GM12878 (cell line): ENCODE measurements around the gene SEZ6L2. TPM values are rescaled to one million over a fixed set of nuclear protein-coding genes. Genes with fewer than 3 reads are reported as not detected.

Experiments used
- ATAC-seq: fragments of 200-7000 bp; cut with Tn5 transposase; 3 replicates; pipeline ENCODE4 v1.9.1; 2020; ENCODE audit warnings: mild to moderate bottlenecking, moderate library complexity
- BruUV-seq: library from RNA; stranded (reverse); fragments of 400-500 nt; replicated peaks from 2 replicates; lab custom pipeline; 2021; lab: Mats Ljungman, UMichigan
- CTCF ChIA-PET: fragments of 300-600 bp; sonication (Branson Sonifier 250); formaldehyde crosslinking; extraction: SDS; loops from one replicate; lab custom pipeline; 2021; ENCODE audit warnings: inconsistent platforms; lab: Yijun Ruan, JAX
- POLR2A ChIA-PET: fragments of 350-600 bp; formaldehyde crosslinking; extraction: SDS; loops from one replicate; lab custom pipeline; 2021; ENCODE audit warnings: inconsistent platforms; lab: Charles Lee
- RAD21 ChIA-PET: fragments of 300-600 bp; sonication (Branson Sonifier 250); formaldehyde crosslinking; loops from one replicate; lab custom pipeline; 2023; ENCODE audit warnings: antibody characterized with exemption; ENCODE audit not compliant: unreplicated experiment; lab: Charles Lee
- SMC1A ChIA-PET: fragments of 300-600 bp; sonication (Branson Sonifier 250); formaldehyde crosslinking; loops from one replicate; lab custom pipeline; 2023; ENCODE audit not compliant: unreplicated experiment, uncharacterized antibody; lab: Charles Lee
- DNase-seq: peaks from one replicate; pipeline ENCODE4 v3.0.0-alpha.2; 2011; ENCODE audit warnings: low read depth, low spot score
- FAIRE-seq: peaks from 3 replicates; lab custom pipeline; 2011; peaks lifted over from hg19 to GRCh38; lab: Jason Lieb, UNC
- H2AFZ ChIP-seq: 2 replicates; pipeline ENCODE4 v1.6.0; 2011; ENCODE audit warnings: low read depth, low read length, control low read depth; ENCODE audit not compliant: control insufficient read depth
- H3K27ac ChIP-seq: 2 replicates; pipeline ENCODE4 v1.5.1; 2011; ENCODE audit warnings: control low read depth; ENCODE audit not compliant: control insufficient read depth, insufficient read depth
- H3K27me3 ChIP-seq, 2 experiments: replicated peaks in 1 of 2; 2 replicates each; pipeline versions ENCODE4 v1.6.0 to v1.6.1; 2011; ENCODE audit warnings: low read length in 1 of 2; ENCODE audit not compliant: control insufficient read depth in 2 of 2, insufficient read depth in 2 of 2
- H3K36me3 ChIP-seq, 2 experiments: 2 replicates each; pipeline ENCODE4 v1.5.1; 2011; ENCODE audit warnings: low read length in 1 of 2; ENCODE audit not compliant: control insufficient read depth in 2 of 2, insufficient read depth in 2 of 2
- H3K4me1 ChIP-seq: 2 replicates; pipeline ENCODE4 v1.6.1; 2011; ENCODE audit warnings: mild to moderate bottlenecking, low read length, moderate library complexity, mixed read lengths; ENCODE audit not compliant: control insufficient read depth, insufficient read depth
- H3K4me2 ChIP-seq: 2 replicates; pipeline ENCODE4 v1.6.0; 2011; ENCODE audit warnings: control low read depth; ENCODE audit not compliant: control insufficient read depth, insufficient read depth
- H3K4me3 ChIP-seq: fragments of 200-600 bp; sonication (generic); 2 replicates; pipeline ENCODE4 v1.5.1; 2016
- H3K79me2 ChIP-seq: 2 replicates; pipeline ENCODE4 v1.6.0; 2011; ENCODE audit warnings: low read length; ENCODE audit not compliant: control insufficient read depth, insufficient read depth
- H3K9ac ChIP-seq: 2 replicates; pipeline ENCODE4 v1.8.0; 2011; ENCODE audit warnings: low read length, control low read depth, mixed read lengths; ENCODE audit not compliant: control insufficient read depth, insufficient read depth
- H3K9me3 ChIP-seq: replicated peaks from 3 replicates; pipeline ENCODE4 v1.5.1; 2011; ENCODE audit warnings: mild to moderate bottlenecking, low read length; ENCODE audit not compliant: control insufficient read depth, insufficient read depth
- H4K20me1 ChIP-seq: 2 replicates; pipeline ENCODE4 v1.6.0; 2011; ENCODE audit not compliant: control insufficient read depth, insufficient read depth
- BACH1 ChIP-seq: fragments of 450-650 bp; IDR thresholded peaks from 2 replicates; pipeline ENCODE4 v1.6.1; 2017; ENCODE audit warnings: mild to moderate bottlenecking, borderline replicate concordance
- FOXK2 ChIP-seq: fragments of 450-650 bp; IDR thresholded peaks from 2 replicates; pipeline ENCODE4 v1.6.1; 2017; ENCODE audit warnings: mild to moderate bottlenecking, moderate library complexity
- LARP7 ChIP-seq: fragments of 450-650 bp; IDR thresholded peaks from 2 replicates; pipeline ENCODE4 v1.6.1; 2017; ENCODE audit warnings: mild to moderate bottlenecking
- NBN ChIP-seq: fragments of 450-650 bp; IDR thresholded peaks from 2 replicates; pipeline ENCODE4 v1.6.1; 2016
- PAX5 ChIP-seq: IDR thresholded peaks from 2 replicates; pipeline ENCODE4 v1.6.1; 2011; ENCODE audit warnings: low read depth, low read length, borderline replicate concordance
- SRF ChIP-seq, 2 experiments: IDR thresholded peaks; 2 replicates each; pipeline ENCODE4 v1.6.1; 2011; ENCODE audit warnings: low read depth in 2 of 2, low read length in 2 of 2, mild to moderate bottlenecking in 1 of 2, moderate library complexity in 1 of 2
- STAT1 ChIP-seq: fragments of 450-650 bp; conservative IDR thresholded peaks from 2 replicates; pipeline ENCODE4 v1.6.1; 2014; ENCODE audit warnings: antibody characterized with exemption, mild to moderate bottlenecking
- TBL1XR1 ChIP-seq: IDR thresholded peaks from 2 replicates; pipeline ENCODE4 v1.6.1; 2012; ENCODE audit warnings: low read depth, low read length, improper control_type of control experiment
- ZZZ3 ChIP-seq: IDR thresholded peaks from 2 replicates; pipeline ENCODE4 v1.6.1; 2011; ENCODE audit warnings: low read depth; ENCODE audit not compliant: control insufficient read depth, insufficient read length
- WGBS: methylation state at CpG from one replicate; pipeline ENCODE4 v1.1.6; 2016; ENCODE audit warnings: low lambda C conversion rate; ENCODE audit not compliant: insufficient replicate concordance, insufficient coverage; ENCODE audit errors: missing lambda C conversion rate; 5-methylcytosine and 5-hydroxymethylcytosine counted together
- in situ Hi-C: fragments of 300-500 bp; cut with MboI; formaldehyde crosslinking; loops from 9 replicates; pipeline ENCODE4 v1.14.3; 2018; ENCODE audit warnings: mixed read lengths
- intact Hi-C: fragments of 100-400 bp; cut with micrococcal nuclease; formaldehyde crosslinking; loops from one replicate; pipeline ENCODE4 v1.14.2; 2022; ENCODE audit not compliant: unreplicated experiment
- polyA plus RNA-seq, 11 experiments: library from polyadenylated mRNA; depleted of rRNA in 4 of 11; unstranded in 6 of 11; stranded (reverse) in 5 of 11; fragments of >200 nt; fragmentation: Nextera tagmentation in 4 of 11; fragmentation: Illumina TruSeq in 1 of 11; extraction: Ambion mirVana in 4 of 11; extraction: Trizol in 1 of 11; gene quantifications; 1 replicate in 1 of 11; 2 replicates in 10 of 11; pipeline versions ENCODE4 v1.2.1 to v1.2.3, GENCODE V29; 2011 to 2016; ENCODE audit warnings: inconsistent platforms in 2 of 11, missing spikeins in 2 of 11, low read depth in 1 of 11
- total RNA-seq, 4 experiments: library from RNA; depleted of rRNA in 3 of 4; stranded (reverse); fragments of >200 nt in 3 of 4; fragmentation: Illumina TruSeq in 1 of 4; extraction: Trizol in 1 of 4; gene quantifications; 2 replicates each; pipeline versions ENCODE4 v1.2.1 to v1.2.3, GENCODE V29; 2013 to 2021

The SEZ6L2 gene
- total and polyA plus RNA-seq, 10 of the 15 experiments (the other 5 are each of a cell fraction or from before 2014, with no cell fraction given): 0.06 to 0.49 TPM; not detected in 8

- FAIRE-seq: no peak
- no peak for TF ChIP-seq STAT1
- TF ChIP-seq SRF (IDR thresholded peaks at IDR 0.05; ENCODE audit: low read depth in 2 of 2, low read length in 2 of 2): no peak
- no peak for TF ChIP-seq TBL1XR1
- no peak for TF ChIP-seq BACH1
- no peak for TF ChIP-seq PAX5
- TF ChIP-seq, all 136 proteins: peak for 0
- H3K4me2 ChIP-seq: no peak overlapping the region
- H3K36me3 ChIP-seq: peaks cover 0 to 2% of the 10 kb centered on the region in 2 experiments; a peak in 2 of 4 replicates
- DNase-seq: no peak
- no peak overlapping the region for H2AFZ ChIP-seq
- POLR2A ChIA-PET: interaction anchor here (0.5 to 1.3 kb wide), 3 partner anchors 17 to 978 kb away, joined by 3 read pairs; partner anchors contain the start of gene KCTD13
- RAD21 ChIA-PET: no interaction called here
- WGBS: 94% methylated on average over 2 of the region's 2 CpGs
- H3K27me3 ChIP-seq: no peaks in the 10 kb centered on the region
- intact Hi-C loops: loop anchor here (10.0 kb wide), 1 partner anchor 115 kb away; the partner anchor contains the start of gene C16orf92
- H3K4me3 ChIP-seq: no peak overlapping the region
- no peaks in the 10 kb centered on the region for H3K9me3 ChIP-seq
- H3K4me1 ChIP-seq: no peaks in the 10 kb centered on the region
- no peaks in the 10 kb centered on the region for H4K20me1 ChIP-seq
- SMC1A ChIA-PET: interaction anchor here (0.6 kb wide), 1 partner anchor 47 kb away, joined by 3 read pairs; no protein-coding TSS in a partner anchor
- no peak overlapping the region for H3K27ac ChIP-seq
- CTCF ChIA-PET: interaction anchor here (0.9 to 2.3 kb wide), 2 partner anchors 52 to 62 kb away, joined by 3 to 8 read pairs; no protein-coding TSS in a partner anchor
- H3K9ac ChIP-seq: no peak overlapping the region
- no TSS peak for BruUV-seq
- H3K79me2 ChIP-seq: no peaks in the 10 kb centered on the region
- in situ Hi-C loops: no loop called here
- ATAC-seq: no peak
These were observed 10.0 kb upstream of the SEZ6L2 start for GRCh38 chr16:29909391-29909790.

GRCh38 chr16:29908719-29909220, 9.4 kb upstream of the SEZ6L2 start:
- Histone ChIP-seq H4K20me1 (no peaks in the 10 kb centered on the region), H3K27ac (no peak overlapping the region), H3K9me3 (no peaks in the 10 kb centered on the region), H3K4me1 (no peaks in the 10 kb centered on the region), H3K9ac (no peak overlapping the region), H2AFZ (no peak overlapping the region)
- CTCF ChIA-PET: interaction anchor here (0.7 to 2.3 kb wide), 4 partner anchors 52 to 124 kb away, joined by 3 to 8 read pairs (median 3); partner anchors contain the start of gene C16orf92
- TSS peak; percentile 47 for BruUV-seq
- SMC1A ChIA-PET: interaction anchor here (0.6 kb wide), 1 partner anchor 48 kb away, joined by 3 read pairs; no protein-coding TSS in a partner anchor
- POLR2A ChIA-PET: interaction anchor here (0.5 to 0.7 kb wide), 2 partner anchors 10 to 217 kb away, joined by 3 read pairs; no protein-coding TSS in a partner anchor
- RAD21 ChIA-PET: no interaction called here
- 89% methylated on average over 2 of the region's 2 CpGs for WGBS
- TF ChIP-seq LARP7 (no peak), ZZZ3 (no peak), FOXK2 (no peak), NBN (no peak)
- TF ChIP-seq, all 136 proteins: peak for 0
- DNase-seq (no peak), ATAC-seq (no peak), FAIRE-seq (no peak)
- in situ Hi-C loops (no loop called here), intact Hi-C loops (loop anchor here (10.0 kb wide), 1 partner anchor 116 kb away; the partner anchor contains the start of gene C16orf92)
- Histone ChIP-seq H3K4me3 (no peak overlapping the region), H3K4me2 (no peak overlapping the region), H3K36me3 (no peaks in the 10 kb centered on the region; a peak in 1 of 4 replicates), H3K79me2 (no peaks in the 10 kb centered on the region), H3K27me3 (no peaks in the 10 kb centered on the region)
